Measurements from ENCODE around the gene RBMS3. TPM values are rescaled to one million over a fixed set of nuclear protein-coding genes. Genes with fewer than 3 reads are reported as not detected.

Gene RBMS3
- total RNA-seq, 1 donor from 2014 or later: 24.6 TPM

GRCh38 chr3:29711255-29711771, 430.4 kb downstream of the RBMS3 start:
- DNase-seq (ENCODE audit: low read depth in 2 of 2): no peak

- no peak for DNase-seq (ENCODE audit: low read depth in 2 of 2)
Observed at GRCh38 chr3:29716213-29716612, 435.3 kb downstream of the RBMS3 start.

GRCh38 chr3:29718661-29719065, 437.8 kb downstream of the RBMS3 start:
- DNase-seq (ENCODE audit: low read depth in 2 of 2): no peak

GRCh38 chr3:29720665-29721064, 439.8 kb downstream of the RBMS3 start:
- DNase-seq (ENCODE audit: low read depth in 2 of 2): no peak

- no peak for DNase-seq (ENCODE audit: low read depth in 2 of 2)
Observed at GRCh38 chr3:29721789-29722188, 440.9 kb downstream of the RBMS3 start.

- DNase-seq (ENCODE audit: low read depth in 2 of 2): no peak
Observed at GRCh38 chr3:29731050-29731449, 450.2 kb downstream of the RBMS3 start.

- no peak for DNase-seq (ENCODE audit: low read depth in 2 of 2)
Observed at GRCh38 chr3:29741231-29741630, 460.4 kb downstream of the RBMS3 start.

GRCh38 chr3:29745232-29745870, 464.5 kb downstream of the RBMS3 start:
- no peak for DNase-seq (ENCODE audit: low read depth in 2 of 2)

GRCh38 chr3:29746163-29746760, 465.4 kb downstream of the RBMS3 start:
- DNase-seq (ENCODE audit: low read depth in 2 of 2): peak; percentile 30 to 76

GRCh38 chr3:29747991-29748390, 467.1 kb downstream of the RBMS3 start:
- DNase-seq (ENCODE audit: low read depth in 2 of 2): no peak

GRCh38 chr3:29751647-29752314, 470.9 kb downstream of the RBMS3 start:
- no peak for DNase-seq (ENCODE audit: low read depth in 2 of 2)

GRCh38 chr3:29754346-29754745, 473.5 kb downstream of the RBMS3 start:
- no peak for DNase-seq (ENCODE audit: low read depth in 2 of 2)

- no peak for DNase-seq (ENCODE audit: low read depth in 2 of 2)
Observed at GRCh38 chr3:29755416-29755815, 474.5 kb downstream of the RBMS3 start.

GRCh38 chr3:29757054-29757777, 476.3 kb downstream of the RBMS3 start:
- peak in 1 of 2 donors; percentile 59 for DNase-seq (ENCODE audit: low read depth in 2 of 2)

GRCh38 chr3:29758108-29758433, 477.2 kb downstream of the RBMS3 start:
- DNase-seq (ENCODE audit: low read depth in 2 of 2): no peak

GRCh38 chr3:29758434-29759322, 477.8 kb downstream of the RBMS3 start:
- DNase-seq (ENCODE audit: low read depth in 2 of 2): peak; percentile 26 to 67

- peak in 1 of 2 donors; percentile 23 for DNase-seq (ENCODE audit: low read depth in 2 of 2)
Observed at GRCh38 chr3:29759411-29760225, 478.7 kb downstream of the RBMS3 start.

GRCh38 chr3:29760226-29760685, 479.4 kb downstream of the RBMS3 start:
- no peak for DNase-seq (ENCODE audit: low read depth in 2 of 2)

GRCh38 chr3:29761517-29761916, 480.6 kb downstream of the RBMS3 start:
- DNase-seq (ENCODE audit: low read depth in 2 of 2): no peak

- no peak for DNase-seq (ENCODE audit: low read depth in 2 of 2)
Observed at GRCh38 chr3:29763115-29763514, 482.2 kb downstream of the RBMS3 start.
